HCT116 (cell line): ENCODE data around the gene TCF12. TPM values are rescaled to one million over a fixed set of nuclear protein-coding genes. Genes with fewer than 3 reads are reported as not detected.
A peak's percentile ranks its signal among the peaks of the same experiment; 100 is the strongest.

Source experiments
- ATAC-seq: fragments of 200-7000 bp; cut with Tn5 transposase; 2 replicates; pipeline ENCODE4 v1.9.1; 2020; ENCODE audit warnings: mild to moderate bottlenecking, moderate library complexity
- BruUV-seq: library from RNA; stranded (reverse); fragments of 400-500 nt; replicated peaks from 2 replicates; lab custom pipeline; 2021; lab: Mats Ljungman, UMichigan
- CTCF ChIA-PET: fragments of 300-600 bp; sonication (Branson Sonifier 250); formaldehyde crosslinking; loops from one replicate; lab custom pipeline; 2021; ENCODE audit warnings: antibody characterized with exemption; lab: Charles Lee
- POLR2A ChIA-PET: fragments of 300-600, 350-600 bp; sonication (Branson Sonifier 250); formaldehyde crosslinking; loops from one replicate; lab custom pipeline; 2021; ENCODE audit warnings: antibody characterized with exemption; lab: Charles Lee
- RAD21 ChIA-PET, 2 experiments: fragments of 300-600 bp; sonication (Branson Sonifier 250); formaldehyde crosslinking; loops; one replicate each; lab custom pipeline; 2023; ENCODE audit warnings: low total read pairs in 2 of 2; ENCODE audit not compliant: uncharacterized antibody in 2 of 2, unreplicated experiment in 2 of 2, low non-redundant PET in 1 of 2; lab: Charles Lee
- DNase-seq: peaks from one replicate; pipeline ENCODE4 v3.0.0-alpha.2; 2010; ENCODE audit warnings: low read depth, low spot score
- H2AFZ ChIP-seq: fragments of 200-600 bp; shearing (Covaris generic), sonication (generic); 2 replicates; pipeline ENCODE4 v1.6.1; 2017; ENCODE audit warnings: low read depth, mixed run types, mixed read lengths, antibody characterized with exemption, low read length; ENCODE audit not compliant: poor library complexity, severe bottlenecking
- H3K27ac ChIP-seq: 2 replicates; pipeline ENCODE4 v1.5.1; 2012; ENCODE audit warnings: low read depth, low read length
- H3K27me3 ChIP-seq: fragments of 200-600 bp; sonication (generic); 2 replicates; pipeline ENCODE4 v1.6.1; 2016; ENCODE audit warnings: mixed run types, low read length, mixed read lengths; ENCODE audit not compliant: insufficient read depth
- H3K36me3 ChIP-seq, 2 experiments: fragments of 200-500 bp in 1 of 2; fragments of 200-600 bp in 1 of 2; sonication (Bioruptor generic) in 1 of 2; sonication (generic) in 1 of 2; 2 replicates each; pipeline versions ENCODE4 v1.5.1 to v1.6.1; 2014 to 2016; ENCODE audit warnings: low read length in 2 of 2, inconsistent platforms in 1 of 2, mixed read lengths in 1 of 2, mixed run types in 1 of 2; ENCODE audit not compliant: insufficient read depth in 2 of 2, control insufficient read depth in 1 of 2
- H3K4me1 ChIP-seq, 2 experiments: fragments of 200-600 bp in 1 of 2; sonication (generic) in 1 of 2; 2 replicates each; pipeline versions ENCODE4 v1.5.1 to v1.6.1; 2012 to 2017; ENCODE audit warnings: low read length in 2 of 2, inconsistent platforms in 1 of 2, mild to moderate bottlenecking in 1 of 2, mixed read lengths in 1 of 2, mixed run types in 1 of 2, moderate library complexity in 1 of 2; ENCODE audit not compliant: insufficient read depth in 2 of 2, control insufficient read depth in 1 of 2
- H3K4me2 ChIP-seq: fragments of 200-600 bp; sonication (generic); 2 replicates; pipeline ENCODE4 v1.6.1; 2017; ENCODE audit warnings: mixed run types, low read length, mixed read lengths
- H3K4me3 ChIP-seq, 2 experiments: fragments of 200-600 bp in 1 of 2; sonication (generic) in 1 of 2; replicated peaks in 1 of 2; 2 replicates each; pipeline ENCODE4 v1.5.1; 2011 to 2016; ENCODE audit warnings: low read length in 2 of 2, control low read depth in 1 of 2, low read depth in 1 of 2, mild to moderate bottlenecking in 1 of 2, mixed read lengths in 1 of 2, mixed run types in 1 of 2
- H3K79me2 ChIP-seq: fragments of 200-600 bp; sonication (generic); 2 replicates; pipeline ENCODE4 v1.6.1; 2017; ENCODE audit warnings: mild to moderate bottlenecking, mixed run types, low read length, moderate library complexity, mixed read lengths; ENCODE audit not compliant: insufficient read depth
- H3K9ac ChIP-seq: fragments of 200-600 bp; sonication (generic); 2 replicates; pipeline ENCODE4 v1.6.1; 2016; ENCODE audit warnings: low read length, mixed read lengths
- H3K9me2 ChIP-seq: fragments of 200-600 bp; sonication (generic), shearing (Covaris generic); 2 replicates; pipeline ENCODE4 v1.6.1; 2017; ENCODE audit warnings: mixed run types, mild to moderate bottlenecking, moderate library complexity; ENCODE audit not compliant: insufficient read depth
- H3K9me3 ChIP-seq, 2 experiments: fragments of 200-500 bp in 1 of 2; fragments of 200-600 bp in 1 of 2; sonication (Bioruptor generic) in 1 of 2; sonication (generic) in 1 of 2; 2 replicates each; pipeline ENCODE4 v1.6.1; 2014 to 2017; ENCODE audit warnings: low read length in 2 of 2, mixed read lengths in 2 of 2, inconsistent platforms in 1 of 2, low read depth in 1 of 2, mild to moderate bottlenecking in 1 of 2, mixed run types in 1 of 2, moderate library complexity in 1 of 2; ENCODE audit not compliant: control insufficient read depth in 1 of 2, insufficient read depth in 1 of 2
- H4K20me1 ChIP-seq: fragments of 200-600 bp; sonication (generic), shearing (Covaris generic); 2 replicates; pipeline ENCODE4 v1.6.1; 2017; ENCODE audit warnings: mixed run types, mild to moderate bottlenecking, moderate library complexity; ENCODE audit not compliant: insufficient read depth
- ATF3 ChIP-seq: IDR thresholded peaks from 2 replicates; pipeline ENCODE4 v1.6.1; 2012
- ELF1 ChIP-seq: IDR thresholded peaks from 2 replicates; pipeline ENCODE4 v1.6.1; 2012; ENCODE audit warnings: low read depth, borderline replicate concordance
- EZH2phosphoT487 ChIP-seq: fragments of 200-600 bp; IDR thresholded peaks from 2 replicates; pipeline ENCODE4 v1.6.1; 2018; ENCODE audit warnings: antibody characterized with exemption, borderline replicate concordance
- JUND ChIP-seq: IDR thresholded peaks from 2 replicates; pipeline ENCODE4 v1.6.1; 2012
- POLR2A ChIP-seq: IDR thresholded peaks from 2 replicates; pipeline ENCODE4 v1.7.0; 2011; ENCODE audit warnings: borderline replicate concordance; ENCODE audit not compliant: insufficient read depth, insufficient read length; ENCODE audit errors: extremely low read depth
- RAD21 ChIP-seq: IDR thresholded peaks from 2 replicates; pipeline ENCODE4 v1.6.1; 2012; ENCODE audit warnings: low read depth, mild to moderate bottlenecking
- REST ChIP-seq: IDR thresholded peaks from 2 replicates; pipeline ENCODE4 v1.6.1; 2012; ENCODE audit warnings: low read depth
- SRF ChIP-seq: IDR thresholded peaks from 2 replicates; pipeline ENCODE4 v1.6.1; 2012; ENCODE audit warnings: low read depth
- TCF7L2 ChIP-seq: IDR thresholded peaks from 2 replicates; pipeline ENCODE4 v1.7.0; 2011; ENCODE audit warnings: borderline replicate concordance, inconsistent platforms; ENCODE audit not compliant: insufficient read depth, insufficient read length; ENCODE audit errors: extremely low read depth
- ZFX ChIP-seq: fragments of 450-650 bp; IDR thresholded peaks from 2 replicates; pipeline ENCODE4 v1.6.1; 2017
- intact Hi-C: fragments of 100-400 bp; cut with micrococcal nuclease; formaldehyde crosslinking; loops from 2 replicates; pipeline ENCODE4 v1.10.0; 2022
- total RNA-seq: library from RNA; stranded (reverse); gene quantifications from one replicate; pipeline ENCODE4 v1.2.1, GENCODE V29; 2021; ENCODE audit not compliant: unreplicated experiment
- TF ChIP-seq, protein P1 (sequence below), 3 experiments: fragments of 200-600 bp in 1 of 3; sonication (generic) in 1 of 3; IDR thresholded peaks in 2 of 3; conservative IDR thresholded peaks in 1 of 3; 2 replicates each; pipeline ENCODE4 v1.5.1; 2012 to 2017; ENCODE audit warnings: low read depth in 2 of 3, low read length in 2 of 3, antibody characterized with exemption in 1 of 3, borderline replicate concordance in 1 of 3, control low read depth in 1 of 3, mild to moderate bottlenecking in 1 of 3, mixed read lengths in 1 of 3, mixed run types in 1 of 3, moderate library complexity in 1 of 3; ENCODE audit not compliant: insufficient read depth in 1 of 3

TCF12 gene
- total RNA-seq, 1 experiment from 2014 or later = 71.6 TPM

GRCh38 chr15:56984681-56985481 lies 66.4 kb downstream of the TCF12 start:
- H3K9me2 ChIP-seq = no peaks in the 10 kb centered on the region
- no peaks in the 10 kb centered on the region; a peak in 1 of 4 replicates for H3K4me1 ChIP-seq
- ChIA-PET RAD21 (no interaction called here), POLR2A (no interaction called here), CTCF (no interaction called here)
- peaks cover 11% of the 10 kb centered on the region; the same call in 1 of the 2 replicates for H4K20me1 ChIP-seq
- TSS peak; percentile 23 for BruUV-seq
- intact Hi-C loops = no loop called here
- H3K9me3 ChIP-seq = no peaks in the 10 kb centered on the region
- H3K36me3 ChIP-seq = no peaks in the 10 kb centered on the region
- peaks cover 86% of the 10 kb centered on the region for H3K79me2 ChIP-seq
- H3K4me3 ChIP-seq = no peak overlapping the region
- no peak for ATAC-seq
- H3K27me3 ChIP-seq = no peaks in the 10 kb centered on the region
- H2AFZ ChIP-seq = no peak overlapping the region
- no peak overlapping the region for H3K9ac ChIP-seq
- no peak for TF ChIP-seq SRF
- TF ChIP-seq ELF1 = no peak
- TF ChIP-seq ZFX = no peak
- TF ChIP-seq, protein P1, sequence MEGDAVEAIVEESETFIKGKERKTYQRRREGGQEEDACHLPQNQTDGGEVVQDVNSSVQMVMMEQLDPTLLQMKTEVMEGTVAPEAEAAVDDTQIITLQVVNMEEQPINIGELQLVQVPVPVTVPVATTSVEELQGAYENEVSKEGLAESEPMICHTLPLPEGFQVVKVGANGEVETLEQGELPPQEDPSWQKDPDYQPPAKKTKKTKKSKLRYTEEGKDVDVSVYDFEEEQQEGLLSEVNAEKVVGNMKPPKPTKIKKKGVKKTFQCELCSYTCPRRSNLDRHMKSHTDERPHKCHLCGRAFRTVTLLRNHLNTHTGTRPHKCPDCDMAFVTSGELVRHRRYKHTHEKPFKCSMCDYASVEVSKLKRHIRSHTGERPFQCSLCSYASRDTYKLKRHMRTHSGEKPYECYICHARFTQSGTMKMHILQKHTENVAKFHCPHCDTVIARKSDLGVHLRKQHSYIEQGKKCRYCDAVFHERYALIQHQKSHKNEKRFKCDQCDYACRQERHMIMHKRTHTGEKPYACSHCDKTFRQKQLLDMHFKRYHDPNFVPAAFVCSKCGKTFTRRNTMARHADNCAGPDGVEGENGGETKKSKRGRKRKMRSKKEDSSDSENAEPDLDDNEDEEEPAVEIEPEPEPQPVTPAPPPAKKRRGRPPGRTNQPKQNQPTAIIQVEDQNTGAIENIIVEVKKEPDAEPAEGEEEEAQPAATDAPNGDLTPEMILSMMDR (IDR thresholded peaks at IDR 0.05 in 2 of 3, conservative IDR thresholded peaks at IDR 0.05 in 1 of 3; ENCODE audit: borderline replicate concordance in 1 of 3, insufficient read depth in 1 of 3, low read depth in 2 of 3, low read length in 2 of 3) = no peak
- no peak for TF ChIP-seq TCF7L2
- TF ChIP-seq RAD21 = no peak
- TF ChIP-seq JUND = no peak
- TF ChIP-seq REST = no peak
- TF ChIP-seq ATF3 = no peak
- TF ChIP-seq POLR2A = no peak
- no peak for TF ChIP-seq EZH2phosphoT487
- no peak overlapping the region for H3K27ac ChIP-seq
- DNase-seq = no peak
- no peak overlapping the region for H3K4me2 ChIP-seq
